K562 (cell line): ENCODE results near the gene ODR4. TPM values are rescaled to one million over a fixed set of nuclear protein-coding genes. Genes with fewer than 3 reads are reported as not detected.

ENCODE experiments used
- ATF7 ChIP-seq: fragments of 450-650 bp; IDR thresholded peaks from 2 replicates; pipeline ENCODE4 v1.7.1; 2014; ENCODE audit warnings: mild to moderate bottlenecking, moderate library complexity
- BCLAF1 ChIP-seq, 2 experiments: fragments of 450-650 bp in 1 of 2; IDR thresholded peaks; 2 replicates each; pipeline ENCODE4 v1.6.1; 2011 to 2017; ENCODE audit warnings: low read depth in 2 of 2, antibody characterized with exemption in 1 of 2, borderline replicate concordance in 1 of 2, low read length in 1 of 2, mild to moderate bottlenecking in 1 of 2, mixed read lengths in 1 of 2; ENCODE audit not compliant: control insufficient read depth in 1 of 2
- DEAF1 ChIP-seq: fragments of 450-650 bp; formaldehyde crosslinking; IDR thresholded peaks from 2 replicates; pipeline ENCODE4 v1.4.0; 2020; ENCODE audit warnings: mild to moderate bottlenecking, moderate library complexity
- EHMT2 ChIP-seq: fragments of 450-650 bp; IDR thresholded peaks from 2 replicates; pipeline ENCODE4 v1.6.1; 2018; ENCODE audit warnings: antibody characterized with exemption
- FOXP4 ChIP-seq: sonication (generic); formaldehyde crosslinking; IDR thresholded peaks from 2 replicates; pipeline ENCODE4 v1.8.0; 2022; ENCODE audit warnings: mild to moderate bottlenecking, missing genetic modification reagents, borderline replicate concordance
- HMGN3 ChIP-seq: IDR thresholded peaks from 2 replicates; pipeline ENCODE4 v1.6.1; 2011; ENCODE audit warnings: borderline replicate concordance, low read depth, mild to moderate bottlenecking, mixed read lengths, low read length; ENCODE audit not compliant: insufficient read length; ENCODE audit errors: extremely low read depth
- PCBP1 ChIP-seq: fragments of 200-400 bp; formaldehyde crosslinking; IDR thresholded peaks from 2 replicates; pipeline ENCODE4 v1.6.1; 2018; ENCODE audit warnings: mild to moderate bottlenecking, low read depth, low read length; ENCODE audit not compliant: poor library complexity, severe bottlenecking
- POLR2B ChIP-seq: fragments of 450-650 bp; IDR thresholded peaks from 2 replicates; pipeline ENCODE4 v1.6.1; 2018; ENCODE audit warnings: low read depth; ENCODE audit not compliant: partially characterized antibody
- PRPF4 ChIP-seq: fragments of 200-400 bp; formaldehyde crosslinking; IDR thresholded peaks from one replicate; pipeline ENCODE4 v1.6.1; 2017; ENCODE audit warnings: low read length, low read depth, mild to moderate bottlenecking; ENCODE audit not compliant: insufficient read depth, poor library complexity, severe bottlenecking
- RCOR1 ChIP-seq, 2 experiments: IDR thresholded peaks; 2 replicates each; pipeline ENCODE4 v1.6.1; 2012; ENCODE audit warnings: low read depth in 2 of 2, low read length in 2 of 2, borderline replicate concordance in 1 of 2, improper control_type of control experiment in 1 of 2
- ZBTB12 ChIP-seq: fragments of 250-450 bp; sonication (Bioruptor Pico); IDR thresholded peaks from 2 replicates; pipeline ENCODE4 v1.4.0; 2020
- ZBTB43 ChIP-seq: sonication (generic); formaldehyde crosslinking; IDR thresholded peaks from 2 replicates; pipeline ENCODE4 v1.8.0; 2023; ENCODE audit warnings: mild to moderate bottlenecking, missing genetic modification reagents
- ZZZ3 ChIP-seq: fragments of 450-650 bp; IDR thresholded peaks from 2 replicates; pipeline ENCODE4 v1.6.1; 2016; ENCODE audit warnings: antibody characterized with exemption, mild to moderate bottlenecking, moderate library complexity
- polyA plus RNA-seq, 8 experiments: library from polyadenylated mRNA; depleted of rRNA in 4 of 8; stranded (reverse) in 5 of 8; unstranded in 3 of 8; fragments of >200 nt; fragmentation: Nextera tagmentation in 2 of 8; fragmentation: Illumina TruSeq in 1 of 8; extraction: Ambion mirVana in 2 of 8; extraction: Trizol in 1 of 8; gene quantifications; 2 replicates each; pipeline versions ENCODE4 v1.2.1 to v1.2.3, GENCODE V29; 2011 to 2014; ENCODE audit warnings: inconsistent platforms in 1 of 8, missing spikeins in 1 of 8
- total RNA-seq, 7 experiments: library from RNA; depleted of rRNA in 6 of 7; stranded (reverse); fragments of >200 nt in 6 of 7; fragmentation: Illumina TruSeq in 2 of 7; extraction: Trizol in 2 of 7; gene quantifications; 2 replicates each; pipeline versions ENCODE4 v1.2.1 to v1.2.3, GENCODE V29; 2011 to 2021; ENCODE audit warnings: low replicate concordance in 1 of 7
- TF ChIP-seq, protein P1 (sequence below): fragments of 450-650 bp; IDR thresholded peaks from one replicate; pipeline ENCODE4 v1.6.1; 2018; ENCODE audit warnings: mild to moderate bottlenecking, moderate library complexity; ENCODE audit not compliant: partially characterized antibody

ODR4 gene
- total and polyA plus RNA-seq, 9 of the 15 experiments (the other 6 are each of a cell fraction or from before 2014, with no cell fraction given), result 23.1 to 63.9 (median 44.1) TPM

GRCh38 chr1:186375152-186375928 lies at the start of gene ODR4, which contains the start of gene TPR (continued):
- TF ChIP-seq DEAF1 (CRISPR knock-in tag) (no peak), POLR2B (peak; percentile 95), ATF7 (peak; percentile 97), BCLAF1 (IDR thresholded peaks at IDR 0.05; ENCODE audit: borderline replicate concordance in 1 of 2, control insufficient read depth in 1 of 2, low read depth in 2 of 2, low read length in 1 of 2) (peak in 1 of 2 experiments; percentile 76; a peak in 2 of 4 replicates), EHMT2 (peak; percentile 49; the same call in 1 of the 2 replicates), PCBP1 (no peak), ZBTB12 (peak; percentile 98), RCOR1 (IDR thresholded peaks at IDR 0.05; ENCODE audit: borderline replicate concordance in 1 of 2, low read depth in 2 of 2, low read length in 2 of 2) (peak in 1 of 2 experiments; percentile 81; a peak in 3 of 4 replicates), HMGN3 (peak; percentile 47), FOXP4 (peak; percentile 48), PRPF4 (peak; percentile 84), ZBTB43 (CRISPR knock-in tag) (peak; percentile 72; the same call in 1 of the 2 replicates), ZZZ3 (peak; percentile 90)
- TF ChIP-seq, protein P1, sequence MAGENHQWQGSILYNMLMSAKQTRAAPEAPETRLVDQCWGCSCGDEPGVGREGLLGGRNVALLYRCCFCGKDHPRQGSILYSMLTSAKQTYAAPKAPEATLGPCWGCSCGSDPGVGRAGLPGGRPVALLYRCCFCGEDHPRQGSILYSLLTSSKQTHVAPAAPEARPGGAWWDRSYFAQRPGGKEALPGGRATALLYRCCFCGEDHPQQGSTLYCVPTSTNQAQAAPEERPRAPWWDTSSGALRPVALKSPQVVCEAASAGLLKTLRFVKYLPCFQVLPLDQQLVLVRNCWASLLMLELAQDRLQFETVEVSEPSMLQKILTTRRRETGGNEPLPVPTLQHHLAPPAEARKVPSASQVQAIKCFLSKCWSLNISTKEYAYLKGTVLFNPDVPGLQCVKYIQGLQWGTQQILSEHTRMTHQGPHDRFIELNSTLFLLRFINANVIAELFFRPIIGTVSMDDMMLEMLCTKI, result no peak
